Fibroblast of skin of left biceps (primary cell): ENCODE results near the gene TNFSF13.

ENCODE experiments used
- DNase-seq, 2 experiments: peaks; one replicate each; pipeline ENCODE4 v3.0.0-alpha.2; 2013; ENCODE audit warnings: low read depth in 2 of 2

TNFSF13 gene

GRCh38 chr17:7574176-7574953 is 15.8 kb downstream of the TNFSF13 start:
- DNase-seq, result no peak

GRCh38 chr17:7575481-7575883 is 16.9 kb downstream of the TNFSF13 start:
- no peak for DNase-seq

- no peak for DNase-seq
Measured at GRCh38 chr17:7575959-7576358, 17.4 kb downstream of the TNFSF13 start.

GRCh38 chr17:7576432-7576937 is 17.9 kb downstream of the TNFSF13 start:
- no peak for DNase-seq

- no peak for DNase-seq
Measured at GRCh38 chr17:7577327-7578199, 19.0 kb downstream of the TNFSF13 start.

GRCh38 chr17:7579001-7579833 is 20.7 kb downstream of the TNFSF13 start, which contains the start of gene CD68:
Gene CD68, plus strand, starts transcription at chr17:7579638. Its CDS starts 40 bp downstream, at chr17:7579678.
- peak; percentile 57 to 65 for DNase-seq

GRCh38 chr17:7579834-7580603 is 21.5 kb downstream of the TNFSF13 start:
- DNase-seq, result no peak

- no peak for DNase-seq
Measured at GRCh38 chr17:7580604-7581575, 22.3 kb downstream of the TNFSF13 start.

GRCh38 chr17:7582396-7583252 is 24.1 kb downstream of the TNFSF13 start:
- no peak for DNase-seq

GRCh38 chr17:7583253-7584109 is 24.9 kb downstream of the TNFSF13 start, which contains the start of gene MPDU1:
Gene MPDU1, plus strand, starts transcription at chr17:7583852. Its CDS starts 11 bp downstream, at chr17:7583863.
- peak; percentile 96 for DNase-seq

- no peak for DNase-seq
Measured at GRCh38 chr17:7586673-7587419, 28.3 kb downstream of the TNFSF13 start.

- peak; percentile 85 to 87 for DNase-seq
Measured at GRCh38 chr17:7587420-7588151, 29.0 kb downstream of the TNFSF13 start.

GRCh38 chr17:7588553-7589203 is 30.1 kb downstream of the TNFSF13 start:
- DNase-seq, result no peak

GRCh38 chr17:7589204-7589868 is 30.8 kb downstream of the TNFSF13 start:
- no peak for DNase-seq
